GM18517 (cell line): Measurements from ENCODE around the gene ARHGAP26.
A peak's percentile ranks its signal among the peaks of the same experiment; 100 is the strongest.

Source experiments
- ATAC-seq: cut with Tn5 transposase; IDR thresholded peaks from one replicate; pipeline ENCODE4 v1.9.1; 2021; ENCODE audit warnings: mild to moderate bottlenecking, moderate library complexity; ENCODE audit not compliant: unreplicated experiment

Gene ARHGAP26

DNA sequence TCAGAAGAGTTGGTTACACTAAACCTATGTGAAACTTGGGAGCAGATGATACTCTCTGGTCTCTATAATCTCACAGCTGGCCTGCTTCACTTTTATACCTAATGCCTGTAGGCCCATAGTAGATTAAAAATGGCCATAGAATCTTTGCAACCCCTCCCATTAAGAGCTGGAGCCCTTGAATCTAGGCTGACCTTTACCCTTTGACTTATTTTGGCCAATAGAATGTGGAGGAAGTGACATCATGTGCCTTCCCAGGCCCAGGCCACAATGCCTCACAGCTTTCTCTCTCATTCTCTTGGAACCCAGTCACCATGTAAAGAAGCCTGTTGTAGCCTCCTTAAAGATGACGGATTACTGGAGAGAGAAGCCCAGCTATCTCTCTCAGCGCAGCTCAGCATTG lies 382.3 kb downstream of the ARHGAP26 start:
- no peak for ATAC-seq

DNA sequence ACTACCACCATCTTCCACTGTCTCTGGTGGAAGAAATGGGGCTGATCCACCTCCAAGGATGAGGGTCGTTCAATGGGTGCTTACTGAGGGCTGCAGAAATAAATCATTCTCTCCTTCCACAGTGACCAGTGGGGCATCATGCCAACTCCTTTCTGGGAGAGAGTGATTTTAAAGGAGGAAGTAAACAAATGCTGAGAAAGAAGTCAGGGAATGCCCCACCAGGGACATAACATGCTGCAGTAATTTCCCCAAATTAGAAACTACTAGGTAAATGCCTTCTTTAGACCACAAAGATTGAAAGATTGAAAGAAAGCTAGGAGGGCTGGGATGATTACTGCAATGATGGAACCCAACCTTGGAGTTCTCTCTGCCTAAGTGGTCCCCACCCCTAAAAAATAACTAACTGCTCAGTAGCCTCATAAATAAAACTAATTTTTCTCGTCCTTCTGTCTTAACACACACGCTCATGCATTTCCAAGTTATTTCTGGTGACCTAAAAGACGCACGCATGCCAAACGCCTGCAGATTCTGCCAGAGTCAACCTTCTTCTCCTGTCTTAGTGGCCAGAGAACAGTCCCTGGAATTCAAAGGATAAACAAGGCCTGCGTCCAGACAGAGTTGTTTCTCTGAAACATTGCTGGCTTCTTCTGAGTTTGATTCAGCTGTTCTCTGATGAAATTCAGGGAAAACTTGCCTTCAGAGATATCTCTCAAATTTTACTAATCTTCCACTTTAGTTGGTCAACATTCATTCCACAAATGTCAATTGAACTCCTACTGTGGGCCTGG lies 383.3 kb downstream of the ARHGAP26 start:
- no peak for ATAC-seq

DNA sequence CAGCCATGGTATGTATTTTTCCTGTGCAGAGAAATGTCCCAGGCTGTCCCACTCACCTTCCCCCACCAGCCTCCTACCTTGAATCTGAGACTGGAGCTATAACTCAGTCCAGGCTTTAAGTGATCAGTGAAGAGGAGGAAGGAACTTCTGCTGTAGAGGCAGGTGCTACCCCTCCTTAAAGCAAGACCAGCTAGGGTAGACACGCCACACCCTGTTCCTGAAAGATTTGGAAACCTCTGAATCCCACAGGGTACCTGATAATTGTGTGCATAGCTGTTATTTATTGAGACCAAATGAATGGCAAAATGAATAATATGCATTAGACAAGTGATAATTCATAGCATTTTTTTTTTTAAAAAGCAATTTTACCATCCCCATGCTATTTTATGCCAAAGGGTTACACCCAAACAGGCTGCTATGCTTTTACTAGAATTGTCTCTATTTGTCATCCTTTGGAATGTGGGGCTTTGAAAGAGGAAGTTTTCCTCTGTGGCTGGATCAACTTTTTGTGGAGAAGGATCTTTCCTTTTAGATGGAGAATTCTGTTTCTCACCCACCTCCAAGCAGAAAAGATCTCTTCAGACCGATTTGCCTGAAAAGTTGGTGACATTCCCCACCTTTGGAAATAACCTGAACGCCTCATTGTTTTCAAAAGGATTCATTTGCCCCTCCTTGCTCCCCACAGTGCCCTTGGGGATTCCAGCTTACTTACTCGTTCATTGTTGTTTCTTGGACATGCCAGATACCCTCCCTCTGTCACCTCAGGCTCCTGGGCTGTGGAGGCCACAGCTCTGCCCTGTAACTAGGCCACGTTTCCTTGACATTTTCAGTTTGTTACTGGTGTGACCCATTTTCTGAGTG lies 384.6 kb downstream of the ARHGAP26 start:
- ATAC-seq: no peak

DNA sequence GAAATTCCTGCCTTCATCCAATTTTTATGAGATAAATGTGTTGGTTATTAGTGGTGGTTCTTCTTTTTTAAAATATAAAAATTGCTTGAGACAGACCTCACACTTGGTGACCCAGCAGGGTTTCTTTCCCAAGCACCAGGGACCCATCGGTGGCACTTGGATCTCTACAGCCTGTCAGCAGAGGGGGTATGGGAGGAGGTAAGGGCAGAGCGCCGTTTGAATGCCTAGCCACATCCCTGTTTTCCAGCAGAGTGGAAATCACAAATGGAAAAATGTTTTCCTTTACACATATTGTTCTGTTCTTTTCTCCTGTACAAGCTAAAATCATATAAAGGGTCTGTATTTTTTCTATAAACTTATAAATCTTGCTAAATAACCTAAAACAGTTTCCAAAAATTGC lies 385.3 kb downstream of the ARHGAP26 start:
- ATAC-seq: no peak

DNA sequence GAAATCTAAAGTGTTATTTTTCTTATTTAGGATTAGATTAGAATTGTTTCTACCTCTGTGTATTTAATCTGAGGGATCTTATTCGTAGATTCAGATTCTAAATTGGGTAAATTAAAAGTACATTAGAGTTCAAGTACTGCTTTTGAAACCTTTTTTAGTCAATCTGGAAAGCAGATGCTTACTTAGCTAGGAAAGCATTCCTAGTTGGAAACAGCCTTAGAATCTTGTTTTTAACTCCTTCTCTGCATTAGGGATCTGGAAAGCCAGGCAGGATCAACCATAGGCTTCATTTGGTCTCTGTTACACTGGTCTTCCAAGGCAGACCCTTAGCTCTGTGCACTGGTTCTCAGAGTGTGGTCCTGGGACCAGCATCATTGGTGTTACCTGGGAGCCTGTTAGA lies 385.9 kb downstream of the ARHGAP26 start:
- no peak for ATAC-seq

GRCh38 chr5:143156572-143156971 lies 386.4 kb downstream of the ARHGAP26 start:
- no peak for ATAC-seq

DNA sequence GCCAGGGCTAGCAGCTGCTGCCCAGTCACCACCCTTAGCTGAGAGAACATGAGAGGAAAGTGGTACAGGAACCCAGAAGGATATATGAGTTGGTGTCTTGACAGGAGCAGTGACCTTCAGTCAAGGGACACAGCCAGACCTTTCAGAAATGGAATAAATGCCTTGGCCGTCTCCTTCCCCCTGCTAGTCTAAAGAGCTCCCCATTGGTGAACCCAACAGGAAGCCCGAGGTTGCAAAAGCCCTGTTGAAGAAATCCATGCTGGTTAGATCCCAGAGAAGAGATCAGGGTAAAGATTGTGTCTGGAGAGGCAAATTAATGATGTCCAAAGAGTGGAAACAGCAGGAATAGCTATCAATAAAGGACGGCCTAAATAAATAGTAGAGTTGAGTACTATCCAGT lies 388.9 kb downstream of the ARHGAP26 start:
- no peak for ATAC-seq

DNA sequence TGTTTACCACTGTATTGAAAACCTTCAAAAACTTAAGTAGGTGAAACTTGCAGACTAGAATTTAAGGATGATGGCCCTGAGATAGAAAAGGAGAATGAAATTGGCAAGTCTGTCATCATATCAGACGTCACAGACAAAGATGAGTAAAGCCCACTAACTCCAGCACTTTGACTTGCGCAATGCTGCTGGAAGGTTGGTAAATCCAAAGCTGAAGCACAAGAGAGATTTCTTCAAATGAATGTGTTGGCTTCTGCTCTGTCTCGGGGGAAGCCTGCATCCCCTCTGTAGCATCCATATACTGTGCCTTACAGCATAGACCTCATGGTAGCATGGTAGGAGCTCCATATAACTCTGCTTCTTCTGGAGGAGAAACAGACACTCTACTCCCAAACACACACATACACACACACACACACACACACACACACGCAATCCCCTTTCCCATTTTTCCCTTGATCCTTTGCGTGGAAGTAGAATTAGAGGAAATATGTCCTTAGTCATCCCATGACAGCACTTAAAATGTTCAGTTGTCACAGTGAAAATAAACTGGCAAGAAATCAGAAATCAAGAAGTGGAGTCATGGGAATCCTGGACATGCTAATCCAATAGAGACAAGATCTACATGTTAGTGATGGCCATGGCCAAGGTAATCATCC lies 391.8 kb downstream of the ARHGAP26 start:
- no peak for ATAC-seq

DNA sequence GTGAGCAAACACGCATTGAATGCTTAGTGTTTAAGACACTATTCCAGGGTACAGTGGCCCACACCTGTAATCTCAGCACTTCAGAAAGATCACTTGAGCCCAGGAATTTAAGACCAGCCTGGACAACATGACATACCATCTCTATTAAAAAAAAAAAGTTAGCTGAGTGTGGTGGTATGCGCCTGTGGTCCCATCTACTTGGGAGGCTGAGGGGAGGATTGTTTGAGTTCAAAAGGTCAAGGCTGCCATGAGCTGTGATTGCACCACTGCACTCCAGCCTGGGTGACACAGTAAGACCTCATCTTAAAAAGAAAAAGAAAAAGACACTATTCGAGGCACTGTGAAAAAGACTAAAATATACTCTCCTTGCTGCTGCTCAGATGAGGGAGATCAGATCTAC lies 392.6 kb downstream of the ARHGAP26 start:
- no peak for ATAC-seq

- ATAC-seq: no peak
Observed at GRCh38 chr5:143164557-143164956, 394.4 kb downstream of the ARHGAP26 start.

GRCh38 chr5:143165049-143165880 lies 395.1 kb downstream of the ARHGAP26 start:
- no peak for ATAC-seq

GRCh38 chr5:143166090-143166489 lies 395.9 kb downstream of the ARHGAP26 start:
- ATAC-seq: no peak

DNA sequence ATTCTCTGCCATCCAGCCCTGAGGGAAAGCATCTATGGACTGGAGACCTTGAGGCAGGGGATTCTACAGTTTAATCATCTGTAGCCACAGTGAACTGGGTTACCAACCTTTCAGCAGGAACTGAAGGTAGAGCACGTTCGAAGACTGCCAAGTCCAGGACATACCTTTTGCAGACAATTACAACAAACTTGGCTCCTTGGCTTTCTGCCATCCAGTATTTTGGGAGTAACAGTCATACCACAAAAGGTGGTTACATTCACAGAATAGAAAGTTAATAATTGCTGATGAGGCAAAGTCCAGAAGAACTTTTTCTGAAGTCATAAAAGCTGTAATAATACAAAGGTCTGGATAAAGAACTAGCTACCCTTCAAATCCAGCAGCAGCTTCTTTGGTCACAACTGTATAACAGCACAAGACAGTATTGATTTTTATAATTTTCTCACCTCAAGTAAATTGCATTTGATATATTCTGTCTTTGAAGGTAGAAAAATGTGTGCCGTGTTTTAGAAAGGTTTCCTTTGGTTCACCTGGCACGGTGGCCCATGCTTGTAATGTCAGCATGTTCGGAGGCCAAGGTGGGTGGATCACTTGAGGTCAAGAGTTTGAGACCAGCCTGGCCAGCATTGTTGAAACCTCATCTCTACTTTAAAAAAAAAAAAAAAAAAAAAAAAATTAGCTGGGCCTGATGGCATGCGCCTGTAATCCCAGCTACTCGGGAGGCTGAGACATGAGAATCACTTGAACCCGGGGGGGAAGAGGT lies 396.7 kb downstream of the ARHGAP26 start:
- peak; percentile 43 for ATAC-seq

GRCh38 chr5:143168171-143168741 lies 398.1 kb downstream of the ARHGAP26 start:
- ATAC-seq: no peak

DNA sequence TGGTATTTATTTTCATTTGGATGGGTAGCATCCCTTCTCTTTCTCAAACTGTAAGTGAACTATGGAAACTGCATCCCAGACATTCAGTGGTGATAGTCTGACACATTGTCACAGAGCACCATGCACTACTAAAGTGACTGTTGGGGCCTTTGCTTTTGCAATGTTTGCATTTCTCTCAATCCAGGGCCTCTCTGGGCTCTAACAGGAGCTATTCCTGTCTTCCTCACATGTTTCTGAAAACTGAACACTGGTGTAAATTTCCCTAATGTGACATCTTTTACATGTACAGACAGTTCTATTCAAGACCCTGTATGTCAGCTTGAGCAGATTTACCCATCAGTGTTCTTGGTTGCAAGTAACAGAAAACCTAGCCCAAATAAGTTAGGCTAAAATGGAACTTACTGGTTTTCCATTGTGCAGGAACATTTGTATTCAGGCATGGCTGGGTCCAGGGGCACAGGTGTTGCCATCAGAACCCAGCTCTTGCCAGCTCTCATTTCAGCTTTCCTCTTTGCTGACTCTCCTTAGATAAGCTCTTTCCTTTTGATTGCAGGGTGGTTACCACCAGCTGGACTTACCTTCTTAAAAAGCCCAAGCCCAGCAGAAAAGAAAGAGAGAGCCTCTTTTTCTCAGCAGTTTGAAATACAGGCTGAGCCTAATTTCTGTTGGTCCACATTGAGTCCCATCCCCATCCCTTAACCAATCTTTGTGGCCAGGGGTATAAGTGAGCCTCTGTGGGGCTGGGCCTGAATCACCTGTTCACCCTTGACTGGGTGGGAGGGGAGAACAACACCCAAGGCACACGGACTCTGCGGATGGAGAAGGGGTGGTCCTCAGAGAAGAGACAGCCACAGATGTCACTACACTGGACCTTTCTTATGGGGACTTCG lies 399.0 kb downstream of the ARHGAP26 start:
- no peak for ATAC-seq

GRCh38 chr5:143170104-143170503 lies 399.9 kb downstream of the ARHGAP26 start:
- no peak for ATAC-seq

- no peak for ATAC-seq
Observed at GRCh38 chr5:143170977-143171376, 400.8 kb downstream of the ARHGAP26 start.

DNA sequence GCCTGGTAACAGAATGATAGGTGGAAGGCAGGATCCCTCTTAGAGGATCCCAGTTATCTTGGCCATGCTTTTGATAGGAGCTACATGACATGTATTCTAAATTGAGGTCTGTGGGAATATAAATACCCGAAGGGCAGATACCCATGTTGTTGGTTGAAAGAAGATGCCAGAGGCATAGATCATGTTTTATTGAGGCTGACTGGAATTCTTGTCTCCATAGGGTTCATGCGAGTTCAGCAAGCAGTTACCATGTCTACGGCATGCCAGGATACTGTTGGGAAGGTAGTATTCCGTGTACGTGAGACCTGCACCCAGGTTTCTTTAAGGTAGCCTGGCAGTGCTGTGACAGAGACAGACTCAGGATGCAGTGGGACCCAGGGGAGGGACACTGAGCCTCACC lies 402.6 kb downstream of the ARHGAP26 start:
- no peak for ATAC-seq
